Ishikawa (cell line): ENCODE data around the gene ACADM.

Source experiments
- CREB1 ChIP-seq: IDR thresholded peaks from 2 replicates; pipeline ENCODE4 v1.6.1; 2012; ENCODE audit warnings: low read depth
- EGR1 ChIP-seq: IDR thresholded peaks from 2 replicates; pipeline ENCODE4 v1.6.1; 2012
- EP300 ChIP-seq: IDR thresholded peaks from 2 replicates; pipeline ENCODE4 v1.6.1; 2012; ENCODE audit warnings: borderline replicate concordance
- NFIC ChIP-seq: IDR thresholded peaks from 2 replicates; pipeline ENCODE4 v1.6.1; 2012
- RAD21 ChIP-seq: IDR thresholded peaks from 2 replicates; pipeline ENCODE4 v1.6.1; 2012; ENCODE audit warnings: low read depth
- TAF1 ChIP-seq: IDR thresholded peaks from 2 replicates; pipeline ENCODE4 v1.6.1; 2012; ENCODE audit warnings: low read depth, mild to moderate bottlenecking

DNA sequence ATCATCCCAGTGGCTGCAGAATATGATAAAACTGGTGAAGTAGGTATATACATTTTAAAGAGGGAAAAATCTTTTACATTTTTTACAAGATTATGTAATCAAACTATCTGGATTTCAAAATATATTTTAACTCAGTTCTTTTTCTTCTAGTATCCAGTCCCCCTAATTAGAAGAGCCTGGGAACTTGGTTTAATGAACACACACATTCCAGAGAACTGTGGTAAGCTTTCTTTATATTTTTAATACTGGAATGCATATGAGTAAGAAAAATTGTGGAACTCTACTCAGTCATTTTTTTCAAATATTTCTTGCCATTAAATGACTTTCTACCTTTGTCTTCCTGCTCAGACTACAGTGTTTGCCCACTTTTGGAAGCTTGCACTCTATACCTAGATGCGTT is 8.2 kb downstream of the ACADM start:
- TF ChIP-seq TAF1, result no peak
- no peak for TF ChIP-seq NFIC
- TF ChIP-seq RAD21, result no peak
- TF ChIP-seq EP300, result no peak
- TF ChIP-seq CREB1, result no peak
- no peak for TF ChIP-seq EGR1
